AG10803 (cell line): Measurements from ENCODE around the gene CAPN10.

ENCODE experiments used
- DNase-seq: peaks from one replicate; pipeline ENCODE4 v3.0.0; 2010; ENCODE audit warnings: low read depth
- H3K4me3 ChIP-seq: 2 replicates; pipeline ENCODE4 v1.5.1; 2011; ENCODE audit warnings: mild to moderate bottlenecking, low read length, control low read depth
- CTCF ChIP-seq: conservative IDR thresholded peaks from 2 replicates; pipeline ENCODE4 v1.5.1; 2011; ENCODE audit warnings: mild to moderate bottlenecking, low read length, control low read depth, inconsistent platforms

The CAPN10 gene

DNA sequence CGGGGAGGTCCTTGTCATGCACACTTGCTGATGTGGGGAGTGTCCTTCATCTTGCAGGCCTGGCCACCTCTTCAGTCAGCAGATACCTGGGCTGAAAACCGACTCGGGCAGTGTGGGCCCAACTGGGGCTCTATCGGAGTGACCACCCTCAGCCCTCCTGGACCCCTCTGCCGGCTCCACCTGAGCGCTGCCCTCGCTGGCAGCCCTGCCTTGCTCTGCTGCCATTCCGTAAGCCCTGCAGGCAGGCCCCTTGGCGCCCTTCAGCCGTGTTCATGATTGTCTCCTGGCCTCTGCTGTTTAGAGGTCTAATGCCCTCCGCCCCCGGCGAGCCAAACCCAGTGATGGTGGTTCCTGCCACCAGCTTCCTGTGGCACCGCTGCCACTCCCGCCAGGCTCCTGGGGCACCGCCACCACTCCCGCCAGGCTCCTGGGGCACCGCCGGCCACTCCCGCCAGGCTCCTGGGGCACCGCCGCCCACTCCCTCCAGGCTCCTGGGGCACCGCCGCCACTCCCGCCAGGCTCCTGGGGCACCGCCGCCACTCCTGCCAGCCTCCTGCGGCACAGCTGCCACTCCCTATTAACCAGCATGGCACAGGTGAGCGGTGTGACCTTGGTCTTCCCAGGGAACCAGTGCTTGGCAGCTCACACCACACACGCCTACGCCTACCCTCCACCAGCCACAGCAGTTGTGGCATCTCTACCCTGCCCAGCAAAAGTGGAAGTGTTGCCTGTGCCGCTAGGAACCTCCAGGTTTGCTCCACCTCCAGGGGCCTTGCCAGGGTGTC lies 15.9 kb downstream of the CAPN10 start:
- H3K4me3 ChIP-seq: no peak overlapping the region
- TF ChIP-seq CTCF: no peak
- DNase-seq: no peak

GRCh38 chr2:240603081-240603835 lies 16.7 kb downstream of the CAPN10 start:
- TF ChIP-seq CTCF: no peak
- DNase-seq: no peak

GRCh38 chr2:240603846-240604245 lies 17.3 kb downstream of the CAPN10 start:
- no peak overlapping the region for H3K4me3 ChIP-seq
- no peak for TF ChIP-seq CTCF
- no peak for DNase-seq

More at GRCh38 chr2:240603081-240603835, 16.7 kb downstream of the CAPN10 start:
- no peak overlapping the region for H3K4me3 ChIP-seq

- peak; percentile 36 for TF ChIP-seq CTCF
- no peak overlapping the region for H3K4me3 ChIP-seq
- peak; percentile 16 for DNase-seq
These were observed 17.9 kb downstream of the CAPN10 start for GRCh38 chr2:240604291-240604938.

- DNase-seq: no peak
- no peak for TF ChIP-seq CTCF
- no peak overlapping the region for H3K4me3 ChIP-seq
These were observed 18.6 kb downstream of the CAPN10 start for GRCh38 chr2:240604939-240605716.

GRCh38 chr2:240605867-240606743 lies 19.6 kb downstream of the CAPN10 start:
- TF ChIP-seq CTCF: no peak
- no peak for DNase-seq
- no peak overlapping the region for H3K4me3 ChIP-seq
